GM21619 (cell line): Measurements from ENCODE around the gene ARL8A.
"Not testable (repeated sequence)": the region's sequence is repeated elsewhere in the genome, so short reads cannot be mapped to it uniquely, and the experiment has no call there.

Experiments
- ATAC-seq: cut with Tn5 transposase; IDR thresholded peaks from one replicate; pipeline ENCODE4 v1.9.1; 2021; ENCODE audit not compliant: unreplicated experiment

ARL8A gene

DNA sequence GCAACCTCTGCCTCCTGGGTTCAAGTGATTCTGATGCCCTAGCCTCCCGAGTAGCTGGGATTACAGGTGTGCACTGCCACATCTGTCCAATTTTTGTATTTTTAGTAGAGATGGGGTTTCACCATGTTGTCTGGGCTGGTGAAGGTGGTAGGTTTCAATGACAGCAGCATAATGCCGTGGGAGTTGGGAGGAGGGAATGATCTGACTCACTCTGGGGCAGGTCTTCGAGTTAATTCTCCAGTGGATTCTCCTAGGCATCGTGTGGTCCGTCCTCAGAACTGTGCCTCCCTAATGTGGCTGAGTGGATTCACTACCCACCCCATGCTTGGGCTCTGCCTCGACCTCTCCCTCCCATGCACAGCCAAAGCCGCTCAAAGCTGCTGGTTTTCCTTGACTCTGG lies 23.5 kb downstream of the ARL8A start:
- ATAC-seq: no peak

DNA sequence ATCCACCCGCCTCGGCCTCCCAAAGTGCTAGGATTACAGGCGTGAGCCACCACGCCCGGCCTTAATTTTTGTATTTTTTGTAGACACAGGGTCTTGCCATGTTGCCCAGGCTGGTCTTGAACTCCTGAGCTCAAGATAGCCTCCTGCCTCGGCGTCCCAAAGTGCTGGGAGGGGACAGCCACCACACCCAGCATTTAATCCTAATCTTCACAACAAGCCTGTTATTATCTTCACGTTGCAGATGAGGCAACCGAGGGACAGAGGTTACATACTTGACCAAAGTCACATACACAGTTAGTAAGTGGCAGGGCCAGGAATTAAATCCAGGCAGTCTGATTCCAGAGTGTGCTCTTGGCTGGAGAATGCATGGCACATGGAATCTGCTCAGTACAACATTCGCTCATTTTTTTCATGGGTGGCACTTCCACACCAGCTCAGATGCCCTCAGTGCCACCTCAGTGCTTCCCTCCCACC lies 26.6 kb downstream of the ARL8A start:
- no peak for ATAC-seq

DNA sequence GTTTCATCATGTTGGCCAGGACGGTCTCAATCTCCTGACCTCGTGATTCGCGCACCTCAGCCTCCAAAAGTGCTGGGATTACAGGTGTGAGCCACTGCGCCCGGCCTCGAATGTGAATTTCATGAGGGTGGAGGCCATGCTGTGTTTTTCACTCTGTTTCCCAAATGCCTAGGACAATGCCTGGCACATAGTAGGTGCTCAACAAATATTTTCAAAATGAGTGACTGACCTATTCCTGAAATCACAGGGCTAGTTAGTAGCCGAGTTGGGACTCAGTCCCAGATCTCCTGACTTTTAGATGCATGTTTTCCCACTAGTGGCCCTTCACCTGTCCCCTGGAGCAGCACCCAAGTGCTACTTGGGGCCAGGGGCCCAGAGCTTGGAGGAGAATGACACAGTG lies 28.2 kb downstream of the ARL8A start:
- no peak for ATAC-seq

DNA sequence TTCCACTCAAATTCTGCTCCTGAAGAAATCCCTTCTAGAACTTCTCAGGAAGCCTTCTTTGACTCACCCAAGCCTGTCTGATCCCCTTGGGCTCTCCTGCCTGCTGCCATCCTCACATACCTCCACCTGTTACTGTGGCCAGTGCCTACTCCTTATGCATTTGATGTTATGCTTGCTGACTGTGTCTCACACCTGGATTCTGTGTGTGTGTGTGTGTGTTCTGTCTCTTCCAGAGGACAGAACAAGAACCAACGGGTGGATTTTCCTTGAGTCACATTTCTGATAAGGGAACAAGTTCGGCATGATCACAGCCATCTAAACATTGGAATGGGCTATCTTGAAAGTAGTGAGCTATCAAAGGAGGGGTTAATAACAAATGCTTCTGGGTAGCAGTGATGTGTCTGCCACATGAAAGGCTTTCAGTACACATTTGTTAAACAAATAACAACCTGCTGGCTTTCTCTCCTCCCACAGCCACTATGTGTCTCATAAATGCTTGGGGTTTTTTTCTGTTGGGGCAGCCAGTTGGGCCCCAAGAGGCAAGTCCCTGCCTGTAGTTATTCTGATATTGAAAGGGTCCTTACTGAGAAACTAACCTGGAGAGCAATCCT lies 30.7 kb downstream of the ARL8A start:
- peak; percentile 51 for ATAC-seq

DNA sequence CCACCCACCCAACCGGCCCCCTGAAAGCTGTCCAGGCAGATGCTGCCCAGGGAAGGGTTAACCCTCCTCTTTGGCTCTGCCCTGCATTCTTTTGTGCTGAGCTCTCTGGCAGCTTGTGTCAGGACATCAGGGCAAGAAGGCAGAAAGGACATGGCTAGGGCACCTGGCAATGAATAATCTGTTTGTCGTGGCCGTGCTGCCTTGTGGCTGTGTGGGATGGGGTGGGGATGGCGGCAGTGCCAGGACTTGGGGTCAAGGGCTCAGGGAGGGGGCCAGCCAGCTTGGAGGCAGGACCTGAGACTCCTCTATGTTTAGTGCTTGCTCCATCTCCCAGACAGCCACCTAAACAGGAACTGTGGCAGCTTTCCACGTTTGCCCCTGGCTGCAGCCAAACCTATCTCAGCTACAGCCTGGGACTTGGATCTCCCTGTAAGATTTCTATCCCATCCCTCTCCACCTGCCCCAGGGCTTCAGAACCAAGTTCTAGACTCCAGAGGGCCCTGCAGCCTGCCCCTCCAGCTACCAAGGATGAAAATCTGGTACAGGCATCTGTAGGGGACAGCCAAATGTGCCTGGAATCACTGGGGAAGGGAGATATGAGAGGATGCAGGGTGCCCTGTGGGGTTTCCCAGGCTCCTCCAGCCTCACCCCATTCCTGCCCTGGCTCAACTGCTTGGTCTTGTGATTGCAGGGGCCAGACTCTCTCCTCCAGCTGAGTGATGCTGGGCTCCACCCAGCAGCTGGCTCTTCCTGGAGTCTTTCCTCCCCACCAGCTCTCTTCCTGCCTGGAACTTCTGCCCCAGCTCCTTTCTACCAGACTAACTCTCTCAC lies 31.5 kb downstream of the ARL8A start:
- ATAC-seq: no peak

DNA sequence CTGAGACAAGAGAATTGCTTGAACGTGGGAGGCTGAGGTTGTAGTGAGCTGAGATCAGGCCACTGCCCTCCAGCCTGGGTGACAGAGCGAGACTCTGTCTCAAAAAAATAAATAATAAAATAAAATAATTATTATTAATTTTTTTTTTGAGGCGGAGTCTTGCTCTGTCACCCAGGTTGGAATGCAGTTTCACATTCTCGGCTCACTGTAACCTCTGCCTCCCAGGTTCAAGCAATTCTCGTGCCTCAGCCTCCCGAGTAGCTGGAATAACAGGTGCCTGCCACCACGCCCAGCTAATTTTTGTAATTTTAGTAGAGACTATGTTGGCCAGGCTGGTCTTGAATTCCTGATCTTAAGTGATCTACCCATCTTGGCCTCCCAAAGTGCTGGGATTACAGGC lies 32.9 kb downstream of the ARL8A start:
- ATAC-seq: not testable (repeated sequence)

DNA sequence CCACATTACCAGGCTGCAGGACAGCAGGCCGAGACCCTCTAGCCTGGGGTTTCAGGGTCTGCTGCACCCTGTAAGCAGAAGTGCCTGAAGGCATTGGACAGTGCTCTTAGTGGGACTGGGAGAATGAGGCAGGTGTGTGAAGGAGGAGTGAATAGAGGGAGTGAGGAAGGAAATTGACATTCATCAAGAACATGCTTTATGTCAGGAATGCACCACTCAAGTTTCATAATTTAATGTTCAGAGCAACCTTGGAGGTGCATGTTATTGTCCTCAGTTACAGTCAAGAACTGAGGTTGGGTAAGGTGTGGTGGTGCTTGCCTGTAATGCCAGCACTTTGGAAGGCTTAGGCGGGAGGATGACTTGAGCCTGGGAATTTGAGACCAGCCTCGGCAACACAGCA lies 33.6 kb downstream of the ARL8A start:
- no peak for ATAC-seq

DNA sequence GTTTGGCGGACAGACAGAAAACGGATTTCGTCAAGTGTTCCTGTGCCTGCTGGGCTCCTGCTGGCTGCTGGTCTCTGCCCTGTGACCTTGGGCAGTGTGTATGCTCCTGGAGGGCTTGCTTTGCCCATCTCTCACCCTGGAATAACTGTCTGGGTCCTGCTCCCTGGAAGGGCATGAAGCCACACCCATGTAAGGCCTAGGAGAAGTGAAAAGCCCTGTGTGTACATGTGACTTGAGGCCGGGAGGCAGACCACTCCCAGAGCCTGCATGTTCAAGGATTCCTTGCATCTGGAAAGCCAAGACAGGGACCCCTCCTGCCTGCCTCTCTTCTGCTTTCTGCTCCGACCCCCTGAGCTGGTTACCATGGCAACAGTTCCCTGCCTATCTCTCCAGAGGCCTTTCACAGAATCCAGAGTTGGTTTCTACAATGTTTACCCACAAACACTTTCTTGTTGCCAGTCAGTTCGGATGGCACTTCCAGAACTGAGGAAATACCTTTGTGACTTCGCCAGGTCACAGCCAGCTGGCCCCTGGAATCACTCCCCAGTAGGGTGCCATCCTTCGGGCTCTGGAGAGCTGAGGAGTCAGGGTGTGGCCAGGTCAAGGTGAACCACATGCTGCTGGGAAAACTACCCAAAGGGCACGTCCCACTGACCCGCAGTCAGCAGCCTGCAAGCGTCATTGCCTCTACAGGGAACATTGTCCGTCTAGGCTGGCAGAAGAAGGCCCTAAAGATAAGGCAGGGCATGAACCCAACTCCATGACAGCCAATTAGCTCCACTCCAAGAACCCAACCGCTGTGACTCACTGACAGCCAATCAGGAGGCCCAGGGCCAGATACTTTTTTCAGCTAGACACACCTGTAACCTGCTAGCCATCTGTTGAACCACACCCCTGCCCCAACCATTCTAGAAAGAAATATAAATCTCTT lies 36.5 kb downstream of the ARL8A start:
- no peak for ATAC-seq

DNA sequence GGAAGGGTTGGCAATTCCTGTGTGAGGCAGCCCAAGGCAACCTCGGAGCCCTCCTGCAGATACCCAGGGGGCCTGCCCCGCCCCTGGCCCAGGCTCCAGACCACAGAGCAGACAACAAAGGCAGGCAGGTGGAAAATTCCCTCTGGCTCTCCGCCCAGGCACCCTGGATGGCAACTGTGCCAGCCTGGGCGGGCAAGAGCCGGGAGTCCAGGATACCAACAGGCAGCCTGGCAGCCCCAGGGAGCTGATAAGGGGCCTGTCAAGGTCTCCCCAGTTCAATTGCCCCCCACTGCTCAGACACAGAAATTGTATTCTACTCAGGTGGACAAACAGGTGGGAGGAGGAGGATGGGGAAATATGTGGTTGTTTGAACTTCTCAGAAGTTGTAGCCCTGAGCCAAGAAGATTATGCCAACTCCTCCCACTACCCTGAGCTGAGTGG lies 37.2 kb downstream of the ARL8A start:
- no peak for ATAC-seq

DNA sequence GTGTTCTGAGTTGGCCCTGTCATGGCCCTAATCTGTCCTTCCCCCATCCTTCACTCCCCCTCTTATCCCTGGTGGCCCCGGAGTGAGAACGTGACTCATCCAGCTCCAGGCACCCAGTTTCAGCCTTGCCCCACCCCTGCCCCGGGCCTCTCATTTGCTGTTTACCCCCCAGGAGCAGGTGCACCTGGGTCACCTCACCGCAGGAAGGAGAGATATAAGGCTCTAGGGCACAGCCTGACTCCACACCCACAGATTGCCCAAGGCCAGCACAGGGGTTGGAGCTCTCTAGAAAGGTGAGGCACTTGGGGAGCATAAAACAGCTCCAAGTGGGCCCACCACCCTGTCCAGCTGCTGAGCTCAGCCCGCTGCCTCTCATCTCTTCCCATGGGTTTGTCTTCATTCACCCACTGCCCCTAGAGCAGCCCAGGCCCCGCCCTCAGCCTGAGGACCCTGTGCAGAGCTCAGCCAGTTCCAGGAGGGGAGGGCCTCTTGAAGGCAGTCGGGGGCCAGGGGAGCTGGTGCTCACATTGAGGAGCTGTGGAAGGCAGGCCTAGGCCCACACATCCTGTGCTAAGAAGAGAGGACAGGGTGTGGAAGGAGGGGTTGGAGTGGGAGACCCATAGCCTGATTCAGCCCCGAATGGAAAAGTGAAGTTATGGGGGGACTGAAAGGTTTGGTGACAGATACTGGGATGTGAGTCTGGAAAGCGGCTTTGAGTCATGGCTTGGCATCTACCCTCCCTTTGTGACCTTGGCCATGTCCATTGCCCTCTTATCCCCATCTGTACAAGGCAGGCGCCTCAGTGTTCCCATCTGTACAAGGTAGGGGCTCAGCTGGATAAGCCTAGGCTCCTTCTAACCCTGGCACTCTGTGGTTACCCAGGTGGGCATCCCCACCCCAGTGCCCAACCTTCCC lies 37.9 kb downstream of the ARL8A start:
- no peak for ATAC-seq

DNA sequence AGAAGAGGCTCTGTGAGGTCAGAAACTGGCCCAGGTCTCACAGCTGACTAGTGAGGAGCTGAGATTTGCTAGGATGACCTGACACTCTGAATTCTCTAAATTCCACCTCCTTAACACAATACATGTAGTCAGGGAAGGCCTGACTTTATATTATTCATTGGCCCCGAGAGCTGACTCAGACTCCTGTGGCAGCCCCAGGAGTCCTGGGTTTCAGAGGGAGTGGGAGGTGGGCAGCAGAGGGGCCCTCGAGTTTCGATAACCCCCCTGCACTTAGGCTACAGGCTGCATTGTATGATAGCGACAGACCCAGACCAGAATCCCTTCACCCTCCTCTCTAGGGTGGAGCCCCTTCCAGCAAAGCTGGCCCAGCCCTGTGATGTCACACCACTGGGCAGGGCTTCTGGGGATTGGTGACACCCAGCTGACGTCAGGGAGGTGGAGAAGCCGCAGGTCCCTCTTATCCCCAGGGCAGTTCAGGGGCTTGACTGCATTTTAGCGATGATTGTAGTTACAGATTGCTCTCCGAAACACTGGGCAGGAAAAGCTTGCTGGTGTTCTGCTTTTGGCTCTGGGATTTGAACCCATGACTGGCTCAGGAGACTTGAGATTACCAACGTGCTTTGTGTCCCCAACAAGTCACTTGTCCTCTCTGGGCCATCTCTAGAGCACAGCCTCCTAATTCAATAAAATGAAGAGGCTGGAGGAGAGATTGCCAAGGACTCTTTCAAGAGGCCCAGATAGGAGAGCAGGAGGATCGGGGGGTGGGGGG lies 38.8 kb downstream of the ARL8A start:
- no peak for ATAC-seq

DNA sequence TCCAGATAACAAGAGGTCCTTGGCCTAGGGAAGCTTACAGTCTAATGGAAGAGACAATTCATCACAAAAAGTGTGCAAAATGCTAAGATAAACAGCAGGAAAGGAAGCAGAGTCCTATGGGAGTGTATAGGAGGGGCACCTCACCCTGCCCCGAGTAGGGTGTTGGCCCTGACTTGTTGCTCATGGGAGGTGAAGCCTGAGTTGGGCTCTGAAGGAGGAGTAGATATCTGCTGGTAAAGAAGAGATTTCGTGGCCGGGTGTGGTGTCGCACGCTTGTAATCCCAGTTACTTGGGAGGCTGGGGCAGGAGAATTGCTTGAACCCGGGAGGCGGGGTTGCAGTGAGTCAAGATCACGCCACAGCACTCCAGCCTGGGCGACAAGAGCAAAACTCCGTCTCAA lies 40.5 kb downstream of the ARL8A start:
- ATAC-seq: no peak

DNA sequence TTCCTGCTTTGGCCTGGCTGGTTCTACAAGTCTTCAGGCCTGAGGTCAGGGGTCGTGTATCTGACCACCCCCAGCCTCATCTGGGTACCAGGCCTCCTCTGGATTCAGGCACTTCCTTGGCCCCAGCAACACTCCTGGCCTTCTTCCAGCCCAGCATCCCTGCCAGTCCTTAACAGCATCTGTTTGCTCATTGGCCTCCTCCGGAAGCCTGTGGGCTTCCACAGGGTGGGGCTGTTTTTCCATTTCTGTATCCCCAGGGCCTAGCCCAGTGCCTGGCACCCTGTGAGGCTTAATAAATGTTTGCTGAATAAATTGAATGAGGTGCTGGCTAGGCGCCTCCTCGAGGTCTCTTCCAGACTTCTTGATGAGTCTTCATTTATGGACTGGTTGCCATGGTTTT lies 43.4 kb downstream of the ARL8A start:
- no peak for ATAC-seq

DNA sequence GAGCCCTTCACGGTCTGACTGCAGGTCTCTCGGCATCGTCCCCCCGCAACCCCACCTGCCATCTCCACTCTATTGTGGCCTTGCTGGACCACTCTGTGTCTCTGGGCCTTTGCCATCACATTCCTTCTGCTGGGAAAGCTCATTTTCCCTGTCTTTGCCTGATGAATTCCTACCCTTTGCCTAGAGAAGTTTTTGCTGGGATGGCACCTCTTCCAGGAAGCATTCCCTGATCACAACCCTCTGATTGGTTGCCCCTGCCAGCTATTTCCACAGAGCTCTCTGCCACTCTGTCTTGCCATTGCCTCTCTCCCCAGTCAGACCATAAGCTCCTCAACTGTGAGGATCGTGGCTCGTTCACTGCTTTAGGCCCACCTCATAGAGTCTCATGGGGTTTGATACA lies 50.7 kb downstream of the ARL8A start:
- ATAC-seq: no peak

DNA sequence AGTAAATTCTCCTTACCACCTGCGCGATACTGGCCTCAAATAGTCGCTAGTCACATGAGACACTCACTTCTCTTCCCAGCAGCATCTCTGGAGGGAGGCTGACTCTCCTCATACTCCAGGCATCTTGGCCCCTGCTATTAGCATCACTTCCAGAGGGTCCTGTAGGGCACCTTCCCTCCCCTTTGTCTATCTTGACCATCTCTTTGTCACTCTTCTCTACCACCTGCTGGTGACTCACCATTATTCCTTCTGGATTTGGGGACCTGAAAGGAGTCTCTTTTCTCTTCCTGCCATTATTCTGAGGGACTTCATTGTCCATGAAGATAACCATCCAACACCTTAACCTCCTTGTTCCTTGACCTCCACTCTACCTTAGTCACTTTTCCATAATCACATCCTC lies 53.5 kb downstream of the ARL8A start:
- ATAC-seq: no peak

DNA sequence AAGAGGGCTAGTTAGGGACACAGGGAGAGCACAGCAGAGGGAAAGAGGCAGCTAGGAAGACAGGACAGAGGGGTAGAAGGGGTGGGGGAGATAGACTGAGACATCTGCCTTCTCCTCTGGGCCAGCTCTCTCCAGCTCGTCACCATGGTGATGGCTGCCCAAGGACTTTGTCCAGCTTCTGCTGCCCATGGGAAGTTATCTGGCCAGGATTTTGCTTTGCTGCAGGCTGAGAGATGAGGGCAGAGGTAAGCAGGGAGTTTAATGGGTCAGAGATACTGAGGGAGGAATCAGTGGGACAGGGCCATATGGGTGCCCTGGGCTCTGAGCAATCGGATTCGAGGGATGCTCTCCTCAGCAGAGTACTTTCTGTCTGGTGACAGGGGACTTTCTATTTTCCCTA lies 56.3 kb downstream of the ARL8A start:
- ATAC-seq: no peak

DNA sequence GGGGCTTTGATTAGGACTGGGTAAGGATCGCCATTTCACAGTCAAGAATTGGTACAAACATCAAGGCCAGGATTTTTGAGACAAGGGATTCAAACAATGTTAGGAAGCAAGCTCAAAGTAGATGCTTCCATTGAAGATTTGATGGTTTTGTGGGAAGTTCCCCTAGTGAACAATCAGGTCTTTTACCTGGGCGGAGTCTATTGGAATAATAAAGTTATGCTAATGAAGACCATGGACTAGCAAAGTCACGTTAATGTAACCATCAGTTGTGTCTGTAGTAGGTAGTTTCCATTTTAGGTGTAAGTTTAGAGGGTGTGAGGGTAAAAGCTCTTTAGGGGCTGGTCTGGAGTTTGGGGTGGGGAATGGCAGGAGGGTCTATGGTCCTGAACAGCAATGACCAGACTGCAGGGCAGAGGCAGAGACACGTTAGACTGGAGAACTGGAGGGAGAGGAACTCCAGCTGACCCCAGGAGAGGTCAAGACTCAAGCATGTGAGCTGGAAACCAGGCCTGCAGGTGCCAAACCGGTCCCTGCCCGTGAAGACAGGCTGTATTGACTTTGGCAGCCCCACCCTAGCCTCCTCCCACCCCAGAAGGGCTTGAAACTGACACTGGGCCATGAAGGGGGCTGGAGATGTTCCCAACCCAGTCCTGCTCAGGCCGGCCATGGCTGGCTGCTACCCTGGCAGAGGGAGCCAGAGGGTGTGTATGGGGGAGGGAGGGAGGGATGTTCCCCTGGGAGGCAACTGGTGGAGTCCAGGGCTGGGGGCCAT lies 57.8 kb downstream of the ARL8A start:
- no peak for ATAC-seq

DNA sequence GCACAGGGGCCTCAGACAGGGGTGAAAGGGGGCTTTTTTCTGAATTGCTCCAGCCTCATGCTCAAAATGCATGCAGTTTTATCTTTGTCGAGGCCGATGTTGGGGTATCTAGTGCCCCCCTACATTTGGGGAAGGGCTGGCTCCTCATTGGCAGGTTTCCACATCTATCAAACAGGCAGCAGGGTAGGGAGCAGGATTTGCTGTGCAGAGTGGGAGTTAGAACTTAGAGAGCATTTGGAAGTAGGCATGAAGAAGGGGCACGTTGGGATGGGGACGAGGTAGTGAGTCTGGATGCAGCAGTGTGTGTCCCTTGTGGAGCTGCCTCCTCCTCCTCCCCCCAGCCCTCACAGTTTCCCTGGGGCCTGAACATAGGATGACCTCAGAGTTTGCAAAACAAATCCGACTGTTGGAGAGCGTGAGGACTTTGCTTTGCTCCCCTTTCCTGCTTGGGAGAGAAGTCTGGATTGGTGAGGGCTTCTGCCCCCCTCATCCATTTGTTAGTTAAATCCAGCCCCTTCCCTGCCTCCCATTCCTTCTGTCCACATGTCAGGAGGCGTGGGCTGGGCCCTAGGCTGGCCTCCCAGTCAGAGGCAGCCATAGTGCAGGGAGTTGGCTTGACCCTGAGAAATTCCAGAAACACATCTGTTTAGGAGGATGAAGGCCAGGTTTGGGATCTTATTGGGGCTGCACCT lies 58.7 kb downstream of the ARL8A start:
- ATAC-seq: no peak
